Ramos (cell line): ENCODE data around the gene OR52W1.

Source experiments
- in situ Hi-C: fragments of 300-500 bp; cut with MboI; formaldehyde crosslinking; loops from one replicate; pipeline ENCODE4 v1.14.3; 2022; ENCODE audit warnings: low sequenced_read_pairs; ENCODE audit not compliant: unreplicated experiment

OR52W1 gene, protein sequence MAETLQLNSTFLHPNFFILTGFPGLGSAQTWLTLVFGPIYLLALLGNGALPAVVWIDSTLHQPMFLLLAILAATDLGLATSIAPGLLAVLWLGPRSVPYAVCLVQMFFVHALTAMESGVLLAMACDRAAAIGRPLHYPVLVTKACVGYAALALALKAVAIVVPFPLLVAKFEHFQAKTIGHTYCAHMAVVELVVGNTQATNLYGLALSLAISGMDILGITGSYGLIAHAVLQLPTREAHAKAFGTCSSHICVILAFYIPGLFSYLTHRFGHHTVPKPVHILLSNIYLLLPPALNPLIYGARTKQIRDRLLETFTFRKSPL

DNA sequence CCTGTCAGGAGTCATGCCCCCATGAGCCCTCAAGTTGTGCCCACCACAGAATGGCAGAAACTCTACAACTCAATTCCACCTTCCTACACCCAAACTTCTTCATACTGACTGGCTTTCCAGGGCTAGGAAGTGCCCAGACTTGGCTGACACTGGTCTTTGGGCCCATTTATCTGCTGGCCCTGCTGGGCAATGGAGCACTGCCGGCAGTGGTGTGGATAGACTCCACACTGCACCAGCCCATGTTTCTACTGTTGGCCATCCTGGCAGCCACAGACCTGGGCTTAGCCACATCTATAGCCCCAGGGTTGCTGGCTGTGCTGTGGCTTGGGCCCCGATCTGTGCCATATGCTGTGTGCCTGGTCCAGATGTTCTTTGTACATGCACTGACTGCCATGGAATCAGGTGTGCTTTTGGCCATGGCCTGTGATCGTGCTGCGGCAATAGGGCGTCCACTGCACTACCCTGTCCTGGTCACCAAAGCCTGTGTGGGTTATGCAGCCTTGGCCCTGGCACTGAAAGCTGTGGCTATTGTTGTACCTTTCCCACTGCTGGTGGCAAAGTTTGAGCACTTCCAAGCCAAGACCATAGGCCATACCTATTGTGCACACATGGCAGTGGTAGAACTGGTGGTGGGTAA, at the start of gene OR52W1:
Gene OR52W1, plus strand, starts transcription at position 51 of the 637 bp plus-strand sequence. Its CDS starts 0 bp downstream, at position 51.
- in situ Hi-C loops, result no loop called here

DNA sequence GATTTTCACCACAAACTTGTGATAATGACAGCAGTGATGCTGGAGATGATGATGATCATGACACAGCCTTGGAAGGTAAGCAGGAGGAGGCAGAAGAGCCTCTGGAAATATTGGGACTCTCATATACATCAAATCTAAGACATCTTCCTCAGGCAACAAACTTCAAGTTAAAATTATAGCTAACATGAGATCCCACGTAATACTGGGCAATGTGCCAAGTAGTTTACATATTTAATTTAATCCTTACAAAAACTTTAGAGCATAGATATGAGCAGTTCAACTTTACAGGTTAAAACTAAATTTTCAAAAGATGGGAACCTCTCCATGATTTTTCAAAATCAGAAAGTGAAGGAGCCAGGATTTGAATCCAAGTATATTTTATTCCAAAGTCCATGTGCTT, 47.9 kb upstream of the OR52W1 start:
- in situ Hi-C loops, result no loop called here

DNA sequence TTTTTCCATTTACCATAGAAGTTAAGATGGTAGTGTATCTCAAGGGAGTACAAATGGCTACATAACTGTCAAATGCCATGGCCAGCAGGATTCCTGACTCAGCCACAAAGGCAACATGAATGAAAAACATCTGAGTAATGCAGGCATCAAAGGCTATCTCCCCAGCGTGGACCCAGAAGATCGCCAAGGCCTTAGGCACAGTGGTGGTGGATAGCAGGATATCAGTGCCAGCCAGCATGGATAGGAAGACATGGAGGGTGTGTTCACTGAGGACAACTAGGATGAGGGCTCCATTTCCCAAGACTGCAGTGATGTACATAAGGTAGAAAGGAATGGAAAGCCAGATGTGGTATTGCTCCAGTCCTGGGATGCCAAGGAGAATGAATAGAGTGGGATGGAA, 46.9 kb upstream of the OR52W1 start:
- in situ Hi-C loops, result no loop called here

DNA sequence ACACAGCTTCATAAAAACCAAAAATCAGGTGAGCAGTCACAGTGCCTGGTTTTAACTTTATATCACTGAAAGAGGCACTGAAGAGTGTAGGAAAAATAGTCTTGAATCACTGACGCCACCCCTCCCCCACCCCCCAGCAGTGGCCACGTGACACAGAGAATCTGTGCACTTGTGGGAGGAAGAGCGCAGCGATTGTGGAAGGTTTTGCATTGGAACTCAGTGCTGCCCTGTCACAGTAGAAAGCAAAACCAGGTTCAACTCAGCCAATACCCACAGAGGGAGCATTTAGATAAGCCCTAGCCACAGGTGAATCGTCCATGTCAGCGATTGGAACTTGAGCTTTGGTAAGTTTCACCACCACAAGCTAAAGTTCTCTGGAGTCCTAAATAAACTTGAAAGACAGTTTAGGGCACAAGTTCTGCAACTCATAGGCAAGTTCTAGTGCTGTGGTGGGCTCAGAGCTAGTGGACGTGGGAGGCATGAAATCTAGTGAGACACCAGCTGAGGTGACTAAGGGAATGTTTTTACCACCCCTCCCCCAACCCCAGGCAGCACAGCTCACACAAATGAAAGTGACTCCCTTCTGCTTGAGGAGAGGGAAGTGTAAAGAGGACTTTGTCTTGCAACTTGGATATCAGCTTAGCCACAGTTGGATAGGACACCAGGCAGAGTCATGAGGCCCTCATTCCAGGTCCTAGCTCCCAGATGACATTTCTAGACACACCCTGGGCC, 42.2 kb upstream of the OR52W1 start:
- in situ Hi-C loops, result no loop called here

DNA sequence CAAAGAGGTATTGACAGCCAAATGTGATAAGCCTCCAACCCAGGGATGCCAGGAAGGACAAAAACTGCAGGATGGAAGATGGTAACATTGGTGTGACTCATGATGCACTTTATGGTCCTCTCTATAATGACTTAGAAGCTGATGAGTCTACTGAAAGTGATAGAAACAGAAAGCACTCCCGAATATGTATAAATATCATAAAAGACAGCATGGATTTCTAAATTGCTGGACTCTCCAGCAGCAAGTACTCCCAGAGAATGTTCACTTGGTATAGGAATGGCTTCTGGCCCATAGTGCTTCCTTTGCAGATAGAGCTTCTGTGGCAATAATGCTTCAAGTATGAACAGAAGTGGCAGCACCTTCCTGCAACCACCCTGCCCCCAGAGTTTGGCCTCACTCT, 28.8 kb upstream of the OR52W1 start, which contains the start of gene OR52B2:
Gene OR52B2, minus strand, starts transcription at position 101 of the 400 bp plus-strand sequence. Its CDS starts 0 bp downstream, at position 101.
- in situ Hi-C loops, result no loop called here

DNA sequence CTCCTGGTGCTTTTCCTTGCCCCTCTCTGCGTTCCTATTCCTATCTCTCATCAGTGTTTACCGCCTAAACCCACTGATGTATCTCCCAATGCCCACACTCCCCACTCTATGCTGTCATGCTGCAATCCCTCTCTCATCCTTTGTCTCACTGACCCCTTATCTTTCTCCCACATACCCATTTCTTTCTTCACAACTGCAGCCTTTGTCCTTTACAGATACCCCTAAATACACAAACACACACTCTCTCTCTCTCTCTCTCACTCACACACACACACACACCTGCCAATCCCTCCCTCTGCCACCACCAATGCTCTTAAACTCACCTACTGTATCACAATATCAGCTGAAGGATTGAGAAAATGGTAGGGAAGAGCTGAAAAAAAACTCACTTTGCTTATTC, 23.6 kb upstream of the OR52W1 start:
- in situ Hi-C loops, result no loop called here

DNA sequence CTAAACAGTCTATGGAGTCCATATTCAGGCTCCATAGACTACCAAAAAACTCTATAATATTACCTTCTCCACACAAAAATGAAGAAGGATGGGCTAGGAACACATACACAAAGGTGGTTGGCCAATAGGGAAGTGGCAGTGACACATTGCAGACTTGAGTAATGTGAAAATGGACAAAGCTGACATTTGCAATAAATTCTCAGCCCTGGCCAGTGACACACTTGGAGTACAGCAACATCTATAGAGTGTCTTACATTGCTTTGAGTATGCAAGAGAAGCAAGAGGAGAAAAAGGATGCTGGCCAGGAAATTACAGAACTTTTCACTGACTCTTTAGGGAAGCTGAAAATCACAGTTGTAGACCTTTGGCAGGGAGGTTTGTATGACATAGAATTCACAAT, 7.3 kb upstream of the OR52W1 start:
- in situ Hi-C loops, result no loop called here

DNA sequence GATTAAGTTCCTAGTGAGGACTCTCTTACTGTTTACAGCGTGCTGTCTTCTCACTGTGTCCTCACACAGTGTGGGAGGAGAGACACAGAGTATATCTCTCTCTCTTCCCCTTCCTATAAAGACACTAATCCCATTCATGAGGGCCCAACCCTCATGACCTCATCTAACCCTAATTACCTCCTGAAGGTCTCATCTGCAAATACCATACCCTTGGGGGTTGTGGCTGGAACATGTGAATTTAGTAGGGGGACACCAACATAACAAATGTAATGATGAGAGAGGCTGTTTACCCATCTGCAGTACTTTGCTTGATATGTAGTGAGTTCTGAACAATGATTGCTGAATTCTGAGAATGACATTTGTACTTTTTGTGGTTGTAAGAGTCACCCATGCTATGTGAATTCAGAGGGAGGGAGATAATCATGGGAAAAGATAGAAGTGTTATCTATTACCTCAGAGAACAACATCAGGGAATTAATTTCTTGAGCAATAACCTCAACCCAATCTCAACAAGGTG, 4.9 kb upstream of the OR52W1 start:
- in situ Hi-C loops, result no loop called here

DNA sequence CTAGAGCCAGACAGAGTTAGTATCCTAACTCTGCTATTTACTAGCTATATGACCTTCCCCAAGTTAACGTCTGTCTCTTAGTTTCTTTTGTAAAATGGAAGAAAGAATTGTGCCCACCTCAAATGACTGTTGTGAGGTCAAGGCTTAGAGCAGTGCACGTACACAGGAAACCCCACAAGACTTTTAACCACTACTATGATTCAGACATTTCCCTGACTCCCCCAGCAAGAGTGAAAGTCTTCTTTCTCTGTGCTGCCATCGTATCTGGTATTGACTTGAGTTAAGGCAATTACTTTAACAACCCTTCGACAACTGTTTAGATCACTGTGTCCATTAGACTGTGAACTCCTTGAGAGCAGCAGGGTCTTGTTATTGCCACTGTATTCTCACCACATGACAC, 2.6 kb upstream of the OR52W1 start:
- in situ Hi-C loops, result no loop called here

DNA sequence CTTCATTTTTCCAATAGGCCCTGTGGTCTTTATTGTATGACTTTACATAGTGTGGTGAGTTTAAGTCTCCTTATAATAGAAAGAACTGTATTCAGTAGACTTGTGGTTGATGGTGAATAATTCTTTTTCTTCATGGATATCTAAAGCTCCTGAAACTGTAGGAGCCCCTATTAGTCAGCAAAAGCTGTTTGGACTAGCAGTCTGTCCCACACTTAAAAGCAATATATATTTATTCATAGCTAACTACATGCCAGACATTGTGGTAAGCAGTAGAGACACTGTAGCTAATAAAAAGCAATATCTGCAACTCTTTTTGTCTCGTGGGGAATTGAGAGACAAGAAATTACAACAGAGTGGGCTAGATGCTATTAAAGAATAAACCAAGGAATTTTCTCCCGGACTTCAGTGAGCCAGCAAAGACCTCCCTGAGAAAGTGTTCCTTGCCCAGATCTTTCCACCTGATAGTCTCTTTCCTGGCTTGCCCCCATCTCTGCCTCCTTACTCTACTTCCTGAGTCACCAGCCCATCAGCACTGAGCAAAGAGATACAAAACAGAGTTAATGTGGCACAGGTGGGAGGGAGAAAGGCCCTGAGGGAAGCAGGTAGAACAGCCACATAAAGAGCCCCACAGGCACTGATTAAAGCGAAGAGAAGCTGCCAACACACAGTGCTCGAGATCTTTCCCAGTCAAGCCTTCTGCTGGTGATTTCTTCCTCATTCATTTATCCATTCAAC, 1.4 kb upstream of the OR52W1 start:
- in situ Hi-C loops, result no loop called here

DNA sequence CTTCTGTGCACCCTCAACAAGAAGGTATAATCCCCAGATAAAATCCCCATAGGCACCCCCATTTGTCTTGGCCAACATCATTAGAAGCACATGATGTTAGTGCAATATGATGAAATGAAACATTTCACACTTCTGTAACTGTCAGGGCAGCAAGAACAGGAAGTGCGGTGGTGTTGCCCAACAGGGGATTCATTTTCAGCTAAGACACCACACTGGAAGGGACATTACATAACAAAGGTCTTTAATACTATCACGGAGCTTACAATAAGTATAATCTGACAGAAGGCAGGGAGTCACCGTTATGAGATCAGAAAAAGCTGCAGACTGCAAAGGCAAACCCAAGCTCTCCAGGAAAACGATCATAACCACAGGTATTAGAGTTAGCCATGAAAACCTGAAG, 2.0 kb downstream of the OR52W1 start:
- in situ Hi-C loops, result no loop called here

DNA sequence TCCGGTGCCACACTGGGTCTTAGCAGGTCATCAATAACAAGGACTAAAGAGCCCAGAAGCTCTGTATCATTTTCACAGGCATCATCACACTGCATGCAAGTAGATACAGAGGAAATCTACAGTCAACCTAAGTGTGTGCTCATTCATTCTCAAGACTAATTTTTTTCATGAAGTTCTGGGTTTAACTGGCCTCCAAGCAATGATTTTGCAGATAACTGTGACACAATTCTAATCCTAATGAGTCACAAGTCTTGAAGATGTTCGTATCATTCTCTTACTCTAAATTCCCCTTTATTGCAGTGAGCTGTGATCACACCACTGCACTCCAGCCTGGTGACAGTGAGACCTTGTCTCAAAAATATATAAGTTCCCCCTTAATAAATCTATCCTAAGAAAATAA, 2.5 kb downstream of the OR52W1 start:
- in situ Hi-C loops, result no loop called here

DNA sequence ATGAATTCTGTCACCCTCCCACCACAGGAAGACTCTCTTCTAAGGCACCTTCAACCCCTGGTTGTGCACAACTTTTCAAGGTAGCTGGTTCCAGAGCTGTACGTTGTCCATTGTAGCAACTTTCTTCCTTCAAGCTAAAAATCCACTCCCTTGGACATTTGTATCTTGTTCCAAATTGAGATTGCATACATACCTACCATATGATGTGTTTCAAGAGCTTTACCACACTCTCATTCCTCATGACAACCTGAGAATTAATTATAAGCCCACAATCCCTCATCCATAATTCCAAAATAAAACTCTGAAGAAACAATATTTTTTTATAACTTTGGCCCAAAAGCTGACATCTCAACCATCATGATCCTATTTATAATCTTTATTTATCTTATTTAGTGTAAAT, 3.0 kb downstream of the OR52W1 start:
- in situ Hi-C loops, result no loop called here

DNA sequence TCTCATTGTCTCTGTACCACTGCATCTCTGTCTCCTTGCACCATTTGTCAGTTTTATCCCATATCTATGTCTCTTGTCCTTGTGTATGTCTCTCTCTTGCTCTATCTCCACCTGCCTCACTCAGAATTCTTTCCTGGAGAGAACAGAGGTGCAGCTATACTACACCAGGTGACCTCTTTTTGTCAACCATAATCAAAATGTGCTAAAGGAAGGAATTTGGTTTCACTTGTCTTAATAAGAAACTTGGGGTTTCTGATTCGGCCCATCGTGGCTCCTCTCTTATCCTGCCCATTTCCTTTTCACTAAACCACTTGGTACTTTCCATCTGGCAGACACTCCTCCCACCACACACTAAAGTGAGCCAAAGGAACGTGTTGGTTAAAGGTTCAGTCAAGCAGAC, 4.3 kb downstream of the OR52W1 start:
- in situ Hi-C loops, result no loop called here

DNA sequence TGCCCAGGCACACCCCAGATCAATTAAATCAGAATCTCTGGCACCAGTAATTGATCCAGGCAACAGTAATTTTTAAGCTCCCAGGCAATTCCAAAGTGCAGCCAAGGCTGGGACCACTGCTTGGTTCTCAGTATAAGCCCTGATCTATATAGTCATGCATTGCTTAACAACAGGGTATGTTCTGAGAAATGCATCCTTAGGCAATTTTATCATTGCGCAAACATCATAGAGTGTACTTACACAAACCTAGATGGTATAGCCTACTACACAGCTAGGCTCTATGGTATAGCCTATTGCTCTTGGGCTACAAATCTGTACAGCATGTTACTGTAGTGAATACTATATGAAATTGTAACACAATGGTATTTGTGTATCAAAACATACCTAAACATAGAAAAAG, 5.7 kb downstream of the OR52W1 start:
- in situ Hi-C loops, result no loop called here

DNA sequence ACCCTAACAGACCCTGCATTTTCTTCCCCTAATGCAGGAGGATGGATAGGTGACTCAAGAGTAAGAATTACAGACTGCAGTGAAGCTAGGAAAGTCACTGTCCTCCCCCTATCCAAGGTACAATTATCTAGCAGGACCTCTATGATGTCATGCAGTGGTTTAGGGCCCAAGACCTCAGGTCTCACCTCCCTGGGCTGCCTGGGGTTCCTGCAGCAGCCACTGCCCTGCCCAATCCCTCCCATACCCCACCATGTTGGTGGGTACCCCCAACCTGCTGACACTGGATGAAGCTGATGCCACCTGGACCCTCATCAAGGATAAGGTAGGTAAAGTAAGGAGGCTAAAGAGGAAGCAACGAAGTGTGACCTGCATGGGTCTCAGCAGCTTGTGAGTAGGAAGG, 6.3 kb downstream of the OR52W1 start, which contains the start of gene C11orf42:
Gene C11orf42, plus strand, starts transcription at position 192 of the 400 bp plus-strand sequence. Its CDS starts 59 bp downstream, at position 251.
- in situ Hi-C loops, result no loop called here

DNA sequence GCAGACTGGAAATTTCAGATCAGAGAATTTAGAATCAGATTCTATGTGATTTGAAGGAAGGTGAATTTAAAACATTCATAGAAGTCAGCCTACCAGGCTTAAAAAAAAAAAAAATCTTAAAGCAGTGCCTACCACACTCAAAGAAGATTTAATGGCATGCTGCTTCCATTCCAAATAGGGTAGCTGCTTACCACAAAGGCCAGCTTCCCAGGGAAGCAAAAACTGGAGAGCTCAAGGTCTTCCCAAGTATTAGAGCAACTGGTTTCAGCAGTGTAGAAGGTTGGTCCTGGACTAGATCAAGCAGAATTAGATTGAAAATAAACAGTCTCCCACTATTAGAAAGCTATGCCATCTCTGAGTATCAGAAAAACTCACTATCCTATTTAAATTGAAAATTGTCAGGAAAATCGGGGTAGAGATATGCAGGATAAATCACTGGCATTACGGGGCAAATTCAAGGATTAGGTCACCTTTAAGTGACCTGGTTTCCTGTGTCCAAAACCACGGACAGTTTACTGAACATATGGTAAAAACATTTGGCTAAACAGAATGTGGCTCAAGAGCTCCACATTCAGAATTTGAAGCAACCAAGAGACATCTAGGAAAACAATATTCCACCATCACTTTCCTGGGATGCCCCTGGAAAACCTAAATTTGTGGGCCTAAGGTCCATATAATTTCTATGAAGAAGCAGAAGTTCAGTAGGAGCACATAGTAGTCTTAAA, 7.6 kb downstream of the OR52W1 start:
- in situ Hi-C loops, result no loop called here

DNA sequence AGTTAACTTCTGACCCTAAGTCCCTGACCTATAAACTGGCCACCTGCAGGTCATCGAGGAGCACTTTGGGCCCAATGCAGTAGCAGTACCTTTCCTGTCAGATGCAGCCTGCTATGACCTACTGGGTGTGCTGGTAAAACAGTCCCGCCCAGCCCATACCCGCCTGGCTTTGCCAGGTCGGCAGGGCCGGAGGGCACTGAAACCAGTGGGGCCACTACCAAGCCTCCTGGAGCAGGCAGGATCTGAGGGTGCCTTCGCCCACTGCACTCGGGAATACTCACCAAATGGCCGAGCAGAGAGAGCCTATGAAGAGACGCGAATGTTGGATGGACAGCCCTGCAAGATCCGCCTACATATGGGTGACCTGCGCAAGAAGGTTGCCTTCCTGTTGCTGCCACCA, 10.8 kb downstream of the OR52W1 start:
- in situ Hi-C loops, result no loop called here

DNA sequence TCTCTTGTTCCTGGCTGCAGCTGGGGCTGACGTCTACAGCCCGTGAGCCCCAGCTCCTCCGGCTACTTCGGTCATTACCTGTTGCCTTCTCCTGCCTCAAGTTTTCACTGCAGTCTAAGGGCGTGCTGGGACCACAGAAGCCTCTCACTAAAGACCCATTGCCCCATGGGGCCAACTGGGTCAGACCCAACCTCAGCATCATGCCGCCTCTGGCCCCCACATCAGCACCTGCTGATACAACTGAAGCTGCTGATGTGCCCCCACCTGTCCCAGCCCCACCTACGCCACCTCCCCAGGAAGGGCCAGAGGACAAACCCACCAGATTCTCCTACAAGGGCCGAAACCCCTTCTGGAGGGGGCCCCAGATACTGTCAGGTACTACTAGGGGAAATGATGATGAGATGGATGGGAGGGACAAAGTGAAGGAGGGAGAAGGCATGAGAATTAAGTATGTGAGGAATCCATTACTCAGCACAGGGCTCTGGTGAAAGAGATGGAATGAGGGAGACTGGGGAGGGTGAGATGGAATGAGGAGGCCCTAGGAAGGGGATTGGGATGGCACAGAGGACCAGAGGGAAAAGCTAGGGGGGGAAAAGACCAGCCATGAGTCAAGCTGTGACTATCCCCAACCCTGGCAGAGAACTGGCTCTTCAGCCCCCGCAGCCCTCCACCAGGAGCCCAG, 11.4 kb downstream of the OR52W1 start:
- in situ Hi-C loops, result no loop called here
